ENCODE results near the gene PIP4K2A.

- TF ChIP-seq CTCF (IDR thresholded peaks at IDR 0.05; ENCODE audit: insufficient read depth, low read length, poor library complexity, severe bottlenecking): no peak
- TF ChIP-seq EZH2phosphoT487 (conservative IDR thresholded peaks at IDR 0.05; ENCODE audit: low read length): no peak
These were observed 222.9 kb downstream of the PIP4K2A start for GRCh38 chr10:22491480-22491879.
